B cell (primary cell): ENCODE results near the gene FAM76A. TPM values are rescaled to one million over a fixed set of nuclear protein-coding genes. Genes with fewer than 3 reads are reported as not detected.

ENCODE experiments used
- ATAC-seq: fragments of 200-7000 bp; cut with Tn5 transposase; one replicate; pipeline ENCODE4 v1.10.0; 2021; ENCODE audit warnings: low read depth, mild to moderate bottlenecking, moderate number of reproducible peaks, moderate library complexity
- CTCF ChIA-PET: fragments of 350-600 bp; sonication (Branson Sonifier 250); formaldehyde crosslinking; loops from one replicate; lab custom pipeline; 2021; ENCODE audit warnings: antibody characterized with exemption, inconsistent platforms; lab: Charles Lee
- POLR2A ChIA-PET: fragments of 350-600 bp; sonication (Branson Sonifier 250); formaldehyde crosslinking; loops from one replicate; lab custom pipeline; 2021; ENCODE audit warnings: antibody characterized with exemption; lab: Charles Lee
- DNase-seq: peaks from one replicate; pipeline ENCODE4 v3.0.0; 2013
- H2AFZ ChIP-seq: 2 replicates; pipeline ENCODE4 v1.6.1; 2012; ENCODE audit warnings: mild to moderate bottlenecking, low read depth, low read length; ENCODE audit not compliant: insufficient read depth, poor library complexity, severe bottlenecking
- H3K27ac ChIP-seq, 2 donors: 1 replicate in 1 of 2; 2 replicates in 1 of 2; pipeline ENCODE4 v1.5.1; 2012 to 2013; ENCODE audit warnings: low read length in 2 of 2, mild to moderate bottlenecking in 2 of 2, moderate library complexity in 1 of 2
- H3K27me3 ChIP-seq, 4 experiments: fragments of 200-600 bp in 1 of 4; sonication (generic) in 1 of 4; replicated peaks in 1 of 4; 1 replicate in 2 of 4; 2 replicates in 2 of 4; pipeline versions ENCODE4 v1.6.1 to v1.7.0; 2013 to 2016; ENCODE audit warnings: low read length in 3 of 4, mild to moderate bottlenecking in 2 of 4, mixed read lengths in 1 of 4, moderate library complexity in 1 of 4; ENCODE audit not compliant: insufficient read depth in 4 of 4, control insufficient read depth in 3 of 4; ENCODE audit errors: control extremely low read depth in 1 of 4
- H3K36me3 ChIP-seq, 2 experiments: replicated peaks in 1 of 2; 1 replicate in 1 of 2; 2 replicates in 1 of 2; pipeline versions ENCODE4 v1.6.1 to v1.7.1; 2013; ENCODE audit warnings: low read length in 1 of 2; ENCODE audit not compliant: insufficient read depth in 2 of 2, control insufficient read depth in 1 of 2; ENCODE audit errors: control extremely low read depth in 1 of 2, extremely low read depth in 1 of 2
- H3K4me1 ChIP-seq, 2 donors: fragments of 200-600 bp in 1 of 2; sonication (generic) in 1 of 2; 1 replicate in 1 of 2; 2 replicates in 1 of 2; pipeline versions ENCODE4 v1.5.1 to v1.6.1; 2013 to 2017; ENCODE audit warnings: low read length in 2 of 2; ENCODE audit not compliant: control insufficient read depth in 2 of 2, insufficient read depth in 2 of 2
- H3K4me2 ChIP-seq: replicated peaks from 2 replicates; pipeline ENCODE3; 2012; ENCODE audit warnings: mild to moderate bottlenecking, low read depth, low read length; ENCODE audit not compliant: poor library complexity, severe bottlenecking
- H3K4me3 ChIP-seq, 5 experiments: fragments of 200-600 bp in 1 of 5; sonication (generic) in 1 of 5; 1 replicate in 3 of 5; 2 replicates in 2 of 5; pipeline versions ENCODE4 v1.5.1 to v1.7.0; 2011 to 2016; ENCODE audit warnings: low read length in 4 of 5, mild to moderate bottlenecking in 4 of 5, low read depth in 2 of 5, control low read depth in 1 of 5, moderate library complexity in 1 of 5; ENCODE audit not compliant: insufficient read depth in 1 of 5; ENCODE audit errors: control extremely low read depth in 1 of 5, extremely low read depth in 1 of 5
- H3K79me2 ChIP-seq: fragments of 200-600 bp; sonication (generic); one replicate; pipeline ENCODE4 v1.6.0; 2016; ENCODE audit warnings: low read length; ENCODE audit not compliant: control insufficient read depth, insufficient read depth
- H3K9ac ChIP-seq: fragments of 200-600 bp; sonication (generic); 2 replicates; pipeline ENCODE4 v1.6.1; 2017; ENCODE audit warnings: mild to moderate bottlenecking, low read length, moderate library complexity
- H3K9me3 ChIP-seq, 3 donors: one replicate each; pipeline versions ENCODE4 v1.6.1 to v1.7.1; 2013; ENCODE audit warnings: low read length in 2 of 3; ENCODE audit not compliant: control insufficient read depth in 2 of 3, insufficient read depth in 1 of 3; ENCODE audit errors: control extremely low read depth in 1 of 3
- H4K20me1 ChIP-seq: 2 replicates; pipeline ENCODE4 v1.6.0; 2012; ENCODE audit warnings: mild to moderate bottlenecking, low read length; ENCODE audit not compliant: insufficient read depth, control insufficient read depth, poor library complexity, severe bottlenecking
- H3K27ac Mint-ChIP-seq: one replicate; pipeline ENCODE4 v1.8.0; 2021; ENCODE audit warnings: mixed read lengths
- H3K27me3 Mint-ChIP-seq: one replicate; pipeline ENCODE4 v1.8.0; 2021; ENCODE audit warnings: mixed read lengths
- H3K4me1 Mint-ChIP-seq: one replicate; pipeline ENCODE4 v1.8.0; 2021; ENCODE audit warnings: mixed read lengths
- H3K4me3 Mint-ChIP-seq: one replicate; pipeline ENCODE4 v1.8.0; 2021; ENCODE audit warnings: mixed read lengths
- H3K9me3 Mint-ChIP-seq: one replicate; pipeline ENCODE4 v1.8.0; 2022; ENCODE audit warnings: mixed read lengths; ENCODE audit not compliant: insufficient read depth
- EZH2 ChIP-seq: IDR thresholded peaks from 2 replicates; pipeline ENCODE4 v1.6.1; 2012; ENCODE audit warnings: borderline replicate concordance, low read depth, mild to moderate bottlenecking, moderate library complexity, low read length; ENCODE audit not compliant: insufficient read depth, poor library complexity, severe bottlenecking
- WGBS: methylation state at CpG from one replicate; pipeline ENCODE4 v1.1.5; 2013; ENCODE audit warnings: missing lambda C conversion rate; ENCODE audit not compliant: insufficient coverage; 5-methylcytosine and 5-hydroxymethylcytosine counted together
- intact Hi-C: fragments of 100-400 bp; cut with micrococcal nuclease; formaldehyde crosslinking; loops from one replicate; pipeline ENCODE4 v1.10.0; 2022
- polyA plus RNA-seq: library from polyadenylated mRNA; depleted of rRNA; stranded (reverse); fragments of >200 nt; gene quantifications from 2 replicates; pipeline ENCODE4 v1.2.3, GENCODE V29; 2012
- total RNA-seq, 2 donors: library from RNA; stranded (reverse); fragments of 120-200 nt in 1 of 2; gene quantifications; 1 replicate in 1 of 2; 2 replicates in 1 of 2; pipeline versions ENCODE4 v1.2.3 to v1.2.4, GENCODE V29; 2013 to 2022
- TF ChIP-seq, protein P1 (sequence below): fragments of 200-600 bp; IDR thresholded peaks from one replicate; pipeline ENCODE4 v1.8.0; 2022; ENCODE audit warnings: antibody characterized with exemption, mild to moderate bottlenecking

Gene FAM76A
- total and polyA plus RNA-seq, 2 donors (not counting 1 experiment from before 2014, with no cell fraction given): 11.7 to 25.0 TPM

DNA sequence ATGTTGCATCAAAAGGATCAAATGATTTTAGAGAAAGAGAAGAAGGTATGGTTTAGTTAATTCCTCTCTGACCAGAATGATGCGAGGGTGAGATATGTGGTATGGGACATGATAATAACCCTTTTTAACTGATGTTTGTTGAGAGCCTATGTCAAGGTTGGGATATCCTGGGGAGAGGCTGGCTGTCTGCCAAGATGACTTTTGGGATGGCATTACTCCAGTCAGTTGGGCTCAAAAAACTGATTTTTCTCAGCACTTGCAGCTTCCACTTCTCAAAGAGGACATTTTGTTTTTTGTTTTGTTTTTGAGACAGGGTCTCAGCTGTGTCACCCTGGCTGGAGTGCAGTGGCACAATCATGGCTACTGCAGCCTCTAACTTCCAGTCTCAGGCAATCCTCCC lies 29.5 kb downstream of the FAM76A start:
- no peak overlapping the region for H2AFZ ChIP-seq
- ChIA-PET POLR2A (no interaction called here), CTCF (no interaction called here)
- no peaks in the 10 kb centered on the region for H3K4me1 ChIP-seq
- no peaks in the 10 kb centered on the region for H3K27me3 ChIP-seq
- ATAC-seq (no peak), DNase-seq (no peak)
- H3K9me3 ChIP-seq: no peaks in the 10 kb centered on the region
- H3K9me3 Mint-ChIP-seq: no peaks in the 10 kb centered on the region
- 100% methylated on average over 1 of the region's 1 CpG for WGBS
- no peak overlapping the region for H3K4me2 ChIP-seq
- H4K20me1 ChIP-seq: no peaks in the 10 kb centered on the region
- H3K27ac Mint-ChIP-seq: no peak overlapping the region
- no peak overlapping the region for H3K4me3 Mint-ChIP-seq
- no peaks in the 10 kb centered on the region for H3K27me3 Mint-ChIP-seq
- TF ChIP-seq, protein P1, sequence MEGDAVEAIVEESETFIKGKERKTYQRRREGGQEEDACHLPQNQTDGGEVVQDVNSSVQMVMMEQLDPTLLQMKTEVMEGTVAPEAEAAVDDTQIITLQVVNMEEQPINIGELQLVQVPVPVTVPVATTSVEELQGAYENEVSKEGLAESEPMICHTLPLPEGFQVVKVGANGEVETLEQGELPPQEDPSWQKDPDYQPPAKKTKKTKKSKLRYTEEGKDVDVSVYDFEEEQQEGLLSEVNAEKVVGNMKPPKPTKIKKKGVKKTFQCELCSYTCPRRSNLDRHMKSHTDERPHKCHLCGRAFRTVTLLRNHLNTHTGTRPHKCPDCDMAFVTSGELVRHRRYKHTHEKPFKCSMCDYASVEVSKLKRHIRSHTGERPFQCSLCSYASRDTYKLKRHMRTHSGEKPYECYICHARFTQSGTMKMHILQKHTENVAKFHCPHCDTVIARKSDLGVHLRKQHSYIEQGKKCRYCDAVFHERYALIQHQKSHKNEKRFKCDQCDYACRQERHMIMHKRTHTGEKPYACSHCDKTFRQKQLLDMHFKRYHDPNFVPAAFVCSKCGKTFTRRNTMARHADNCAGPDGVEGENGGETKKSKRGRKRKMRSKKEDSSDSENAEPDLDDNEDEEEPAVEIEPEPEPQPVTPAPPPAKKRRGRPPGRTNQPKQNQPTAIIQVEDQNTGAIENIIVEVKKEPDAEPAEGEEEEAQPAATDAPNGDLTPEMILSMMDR: no peak
- TF ChIP-seq EZH2: no peak
- no peak overlapping the region for H3K9ac ChIP-seq
- intact Hi-C loops: no loop called here
- H3K4me3 ChIP-seq: no peak overlapping the region
- H3K27ac ChIP-seq: no peak overlapping the region
- peaks cover 9 to 64% of the 10 kb centered on the region in 2 experiments for H3K36me3 ChIP-seq
- H3K79me2 ChIP-seq: no peaks in the 10 kb centered on the region
- peaks cover 3% of the 10 kb centered on the region for H3K4me1 Mint-ChIP-seq

GRCh38 chr1:27755865-27756264 lies 30.1 kb downstream of the FAM76A start:
- TF ChIP-seq EZH2: no peak
- TF ChIP-seq, protein P1: no peak
- no peaks in the 10 kb centered on the region for H4K20me1 ChIP-seq
- Mint-ChIP-seq H3K4me3 (no peak overlapping the region), H3K27ac (no peak overlapping the region), H3K9me3 (no peaks in the 10 kb centered on the region), H3K27me3 (no peaks in the 10 kb centered on the region), H3K4me1 (peaks cover 3% of the 10 kb centered on the region)
- no peaks in the 10 kb centered on the region for H3K4me1 ChIP-seq
- no peaks in the 10 kb centered on the region for H3K27me3 ChIP-seq
- no peak overlapping the region for H3K4me2 ChIP-seq
- H3K4me3 ChIP-seq: no peak overlapping the region
- no peak overlapping the region for H3K27ac ChIP-seq
- H3K36me3 ChIP-seq: peaks cover 8 to 61% of the 10 kb centered on the region in 2 experiments
- H2AFZ ChIP-seq: no peak overlapping the region
- H3K9me3 ChIP-seq: no peaks in the 10 kb centered on the region
- no peak overlapping the region for H3K9ac ChIP-seq
- intact Hi-C loops: no loop called here
- ATAC-seq (no peak), DNase-seq (no peak)
- no peaks in the 10 kb centered on the region for H3K79me2 ChIP-seq
- WGBS: 100% methylated on average over 2 of the region's 4 CpGs
- CTCF ChIA-PET: no interaction called here
- POLR2A ChIA-PET: no interaction called here
